MM.1S (cell line): ENCODE measurements around the gene SLC6A7.

Source experiments
- EZH2phosphoT487 ChIP-seq: fragments of 300-600 bp; sonication (generic); IDR thresholded peaks from 2 replicates; pipeline ENCODE4 v1.6.1; 2018; ENCODE audit warnings: antibody characterized with exemption, low read length
- TF ChIP-seq, protein P1 (sequence below): fragments of 300-600 bp; sonication (generic); IDR thresholded peaks from 2 replicates; pipeline ENCODE4 v1.5.1; 2016; ENCODE audit warnings: antibody characterized with exemption, low read length, mixed read lengths

GRCh38 chr5:150140830-150141229 is 49.0 kb upstream of the SLC6A7 start:
- TF ChIP-seq, protein P1, sequence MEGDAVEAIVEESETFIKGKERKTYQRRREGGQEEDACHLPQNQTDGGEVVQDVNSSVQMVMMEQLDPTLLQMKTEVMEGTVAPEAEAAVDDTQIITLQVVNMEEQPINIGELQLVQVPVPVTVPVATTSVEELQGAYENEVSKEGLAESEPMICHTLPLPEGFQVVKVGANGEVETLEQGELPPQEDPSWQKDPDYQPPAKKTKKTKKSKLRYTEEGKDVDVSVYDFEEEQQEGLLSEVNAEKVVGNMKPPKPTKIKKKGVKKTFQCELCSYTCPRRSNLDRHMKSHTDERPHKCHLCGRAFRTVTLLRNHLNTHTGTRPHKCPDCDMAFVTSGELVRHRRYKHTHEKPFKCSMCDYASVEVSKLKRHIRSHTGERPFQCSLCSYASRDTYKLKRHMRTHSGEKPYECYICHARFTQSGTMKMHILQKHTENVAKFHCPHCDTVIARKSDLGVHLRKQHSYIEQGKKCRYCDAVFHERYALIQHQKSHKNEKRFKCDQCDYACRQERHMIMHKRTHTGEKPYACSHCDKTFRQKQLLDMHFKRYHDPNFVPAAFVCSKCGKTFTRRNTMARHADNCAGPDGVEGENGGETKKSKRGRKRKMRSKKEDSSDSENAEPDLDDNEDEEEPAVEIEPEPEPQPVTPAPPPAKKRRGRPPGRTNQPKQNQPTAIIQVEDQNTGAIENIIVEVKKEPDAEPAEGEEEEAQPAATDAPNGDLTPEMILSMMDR, result no peak
- TF ChIP-seq EZH2phosphoT487, result no peak
